ENCODE data around the gene RBM24. TPM values are rescaled to one million over a fixed set of nuclear protein-coding genes. Genes with fewer than 3 reads are reported as not detected.

The RBM24 gene
- 100 to 1,000 TPM in 3 of 4 donors, 10 to 100 TPM in 1; 74.9 to 375 (median 185) TPM for total RNA-seq

DNA sequence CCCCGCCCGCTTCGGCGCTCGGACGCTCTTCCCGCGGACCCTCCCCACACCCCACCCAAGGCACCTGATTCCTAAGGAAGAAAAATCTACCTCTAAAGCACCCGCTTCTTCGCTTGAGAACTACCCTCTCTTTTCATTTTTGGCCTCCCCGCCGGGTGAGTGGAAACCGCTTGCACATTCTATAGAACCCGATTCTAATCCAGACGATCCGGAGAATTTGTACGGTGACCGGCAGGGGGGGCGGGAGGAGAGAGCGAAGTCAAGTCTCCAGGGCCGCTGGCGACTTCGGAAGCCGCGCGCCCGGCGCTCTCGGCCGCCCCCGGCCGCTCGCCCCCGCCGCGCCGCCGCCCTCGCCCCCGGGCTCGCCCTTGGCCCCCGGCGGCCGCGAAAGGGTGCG is at the start of gene RBM24:
Gene RBM24 (plus strand): TSS at position 262 of the 397 bp plus-strand sequence. CDS start 221 bp downstream, outside the sequence.
- Histone ChIP-seq H3K4me1 (peaks cover 26 to 46% of the 10 kb centered on the region in 2 donors), H3K36me3 (peaks cover 0 to 34% of the 10 kb centered on the region in 2 donors), H3K4me3 (peak within 1 kb of the TSS; percentile 74 to 94 (median 86)), H3K27ac (peak within 1 kb of the TSS; percentile 93 to 100 (median 96)), H3K27me3 (no peaks in the 10 kb centered on the region), H3K9me3 (no peaks in the 10 kb centered on the region)
- TF ChIP-seq, protein P1, sequence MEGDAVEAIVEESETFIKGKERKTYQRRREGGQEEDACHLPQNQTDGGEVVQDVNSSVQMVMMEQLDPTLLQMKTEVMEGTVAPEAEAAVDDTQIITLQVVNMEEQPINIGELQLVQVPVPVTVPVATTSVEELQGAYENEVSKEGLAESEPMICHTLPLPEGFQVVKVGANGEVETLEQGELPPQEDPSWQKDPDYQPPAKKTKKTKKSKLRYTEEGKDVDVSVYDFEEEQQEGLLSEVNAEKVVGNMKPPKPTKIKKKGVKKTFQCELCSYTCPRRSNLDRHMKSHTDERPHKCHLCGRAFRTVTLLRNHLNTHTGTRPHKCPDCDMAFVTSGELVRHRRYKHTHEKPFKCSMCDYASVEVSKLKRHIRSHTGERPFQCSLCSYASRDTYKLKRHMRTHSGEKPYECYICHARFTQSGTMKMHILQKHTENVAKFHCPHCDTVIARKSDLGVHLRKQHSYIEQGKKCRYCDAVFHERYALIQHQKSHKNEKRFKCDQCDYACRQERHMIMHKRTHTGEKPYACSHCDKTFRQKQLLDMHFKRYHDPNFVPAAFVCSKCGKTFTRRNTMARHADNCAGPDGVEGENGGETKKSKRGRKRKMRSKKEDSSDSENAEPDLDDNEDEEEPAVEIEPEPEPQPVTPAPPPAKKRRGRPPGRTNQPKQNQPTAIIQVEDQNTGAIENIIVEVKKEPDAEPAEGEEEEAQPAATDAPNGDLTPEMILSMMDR (IDR thresholded peaks at IDR 0.05 in 4 of 5, conservative IDR thresholded peaks at IDR 0.05 in 1 of 5): peak in 2 of 5 experiments; percentile 17 to 18
- no peak for TF ChIP-seq POLR2A (IDR thresholded peaks at IDR 0.05)
- intact Hi-C loops (cut with DNase I; ENCODE audit: low total_unique reads) (no loop called here), in situ Hi-C loops (cut with MboI; ENCODE audit: low sequenced_read_pairs in 4 of 4) (loop anchor here in 3 of 4 donors (10.0 to 25.0 kb wide), 4 partner anchors 104 to 214 kb away; no protein-coding TSS in a partner anchor)
- peak; percentile 17 to 22 for ATAC-seq
- peak in 1 of 2 donors; percentile 64 for DNase-seq

- Histone ChIP-seq H3K9me3 (no peaks in the 10 kb centered on the region), H3K36me3 (no peaks in the 10 kb centered on the region), H3K27me3 (no peaks in the 10 kb centered on the region), H3K4me1 (peaks cover 9 to 13% of the 10 kb centered on the region in 2 donors), H3K4me3 (no peak overlapping the region), H3K27ac (no peak overlapping the region)
- intact Hi-C loops (cut with DNase I; ENCODE audit: low total_unique reads) (no loop called here), in situ Hi-C loops (cut with MboI; ENCODE audit: low sequenced_read_pairs in 4 of 4) (no loop called here)
- no peak for DNase-seq
- TF ChIP-seq, protein P1 (IDR thresholded peaks at IDR 0.05 in 4 of 5, conservative IDR thresholded peaks at IDR 0.05 in 1 of 5): no peak
- TF ChIP-seq POLR2A (IDR thresholded peaks at IDR 0.05): no peak
- ATAC-seq: no peak
These were observed 47.6 kb upstream of the RBM24 start for GRCh38 chr6:17233531-17233930.

DNA sequence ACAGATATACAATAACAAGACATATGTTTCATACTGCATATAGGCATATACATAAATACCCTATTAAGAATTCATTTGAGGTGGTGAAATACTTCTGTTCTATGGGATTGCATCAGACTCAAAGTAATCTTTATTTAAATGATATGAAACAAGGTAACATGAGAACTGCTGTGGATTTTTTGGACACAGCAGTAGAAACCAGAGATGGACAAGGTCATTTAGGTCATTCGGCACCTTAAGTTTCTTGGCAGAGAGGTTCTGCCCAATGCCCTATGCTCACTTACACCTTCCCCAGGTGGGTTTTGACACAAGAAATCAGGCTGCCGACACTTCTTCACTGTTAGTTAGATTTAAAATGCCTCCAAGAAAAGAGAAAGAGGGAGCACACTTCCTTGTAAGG is 43.9 kb upstream of the RBM24 start:
- TF ChIP-seq, protein P1 (IDR thresholded peaks at IDR 0.05 in 4 of 5, conservative IDR thresholded peaks at IDR 0.05 in 1 of 5): no peak
- TF ChIP-seq POLR2A (IDR thresholded peaks at IDR 0.05): no peak
- intact Hi-C loops (cut with DNase I; ENCODE audit: low total_unique reads): no loop called here
- no peaks in the 10 kb centered on the region for H3K9me3 ChIP-seq
- H3K27ac ChIP-seq: no peak overlapping the region
- H3K4me1 ChIP-seq: peaks cover 9 to 13% of the 10 kb centered on the region in 2 donors
- in situ Hi-C loops (cut with MboI; ENCODE audit: low sequenced_read_pairs in 4 of 4): no loop called here
- no peaks in the 10 kb centered on the region for H3K27me3 ChIP-seq
- DNase-seq (no peak), ATAC-seq (peak; percentile 53 to 57)
- H3K4me3 ChIP-seq: no peak overlapping the region
- no peaks in the 10 kb centered on the region for H3K36me3 ChIP-seq

DNA sequence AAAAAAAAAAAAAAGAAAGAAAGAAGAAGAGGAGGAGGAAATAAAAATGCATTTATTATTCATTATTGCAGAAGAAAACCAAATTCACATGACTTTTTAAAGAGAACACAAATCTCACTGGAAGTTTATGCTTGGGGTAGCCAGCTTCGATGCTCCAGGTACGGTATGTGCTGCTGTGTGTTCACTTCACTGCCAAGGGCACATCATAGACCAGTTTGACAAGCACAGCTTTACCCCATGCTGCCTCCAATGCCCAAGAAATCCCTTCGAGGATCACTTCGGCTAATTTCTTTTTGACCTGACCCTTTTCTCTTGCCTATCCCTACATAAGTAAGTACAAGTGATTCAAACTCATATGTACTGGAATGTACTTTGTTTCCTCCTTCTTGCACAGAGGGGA is 41.9 kb upstream of the RBM24 start:
- Histone ChIP-seq H3K36me3 (no peaks in the 10 kb centered on the region), H3K27ac (no peak overlapping the region), H3K4me3 (no peak overlapping the region), H3K4me1 (peaks cover 9 to 13% of the 10 kb centered on the region in 2 donors), H3K9me3 (no peaks in the 10 kb centered on the region), H3K27me3 (no peaks in the 10 kb centered on the region)
- no peak for DNase-seq
- ATAC-seq: peak in 1 of 2 donors; percentile 77
- TF ChIP-seq POLR2A (IDR thresholded peaks at IDR 0.05): no peak
- TF ChIP-seq, protein P1 (IDR thresholded peaks at IDR 0.05 in 4 of 5, conservative IDR thresholded peaks at IDR 0.05 in 1 of 5): no peak
- in situ Hi-C loops (cut with MboI; ENCODE audit: low sequenced_read_pairs in 4 of 4): no loop called here
- intact Hi-C loops (cut with DNase I; ENCODE audit: low total_unique reads): no loop called here
